CD4-positive, alpha-beta T cell treated with Interleukin-6 for 4 hours (primary cell): Measurements from ENCODE around the gene GSC2.

Experiments used
- DNase-seq: peaks from one replicate; pipeline ENCODE4 v3.0.0-alpha.2; 2020; ENCODE audit warnings: mixed read lengths

The GSC2 gene

GRCh38 chr22:19152942-19153883 is 3.1 kb upstream of the GSC2 start:
- DNase-seq, result no peak

- no peak for DNase-seq
Observed at GRCh38 chr22:19151329-19152191, 1.5 kb upstream of the GSC2 start.

- DNase-seq, result no peak
Observed at GRCh38 chr22:19150482-19151328, 613 bp upstream of the GSC2 start.

GRCh38 chr22:19149047-19149883 is 827 bp downstream of the GSC2 start:
- DNase-seq, result peak; percentile 56

GRCh38 chr22:19148417-19149046 is 1.6 kb downstream of the GSC2 start:
- no peak for DNase-seq

- no peak for DNase-seq
Observed at GRCh38 chr22:19147195-19147780, 2.8 kb downstream of the GSC2 start.

- no peak for DNase-seq
Observed at GRCh38 chr22:19146215-19146968, 3.7 kb downstream of the GSC2 start.

GRCh38 chr22:19143967-19144400 is 6.1 kb downstream of the GSC2 start:
- DNase-seq, result no peak

- DNase-seq, result no peak
Observed at GRCh38 chr22:19143212-19143611, 6.9 kb downstream of the GSC2 start.

- DNase-seq, result no peak
Observed at GRCh38 chr22:19142394-19142793, 7.7 kb downstream of the GSC2 start.

- no peak for DNase-seq
Observed at GRCh38 chr22:19139974-19140373, 10.1 kb downstream of the GSC2 start.

GRCh38 chr22:19139001-19139356 is 11.1 kb downstream of the GSC2 start:
- no peak for DNase-seq

GRCh38 chr22:19138217-19139000 is 11.7 kb downstream of the GSC2 start:
- DNase-seq, result no peak

- no peak for DNase-seq
Observed at GRCh38 chr22:19137384-19138216, 12.5 kb downstream of the GSC2 start.

- DNase-seq, result no peak
Observed at GRCh38 chr22:19136915-19137314, 13.2 kb downstream of the GSC2 start.

- no peak for DNase-seq
Observed at GRCh38 chr22:19134874-19135273, 15.2 kb downstream of the GSC2 start.

GRCh38 chr22:19134176-19134831 is 15.8 kb downstream of the GSC2 start:
- DNase-seq, result no peak

GRCh38 chr22:19133561-19133960 is 16.5 kb downstream of the GSC2 start:
- no peak for DNase-seq
